H1 (cell line): ENCODE measurements around the gene DCAF6.

Source experiments
- JUND ChIP-seq: IDR thresholded peaks from 2 replicates; pipeline ENCODE4 v1.6.1; 2011; ENCODE audit warnings: mild to moderate bottlenecking, improper control_type of control experiment, low read length
- MAFK ChIP-seq: IDR thresholded peaks from 2 replicates; pipeline ENCODE4 v1.6.1; 2012; ENCODE audit warnings: low read depth, mild to moderate bottlenecking, improper control_type of control experiment, low read length
- POLR2A ChIP-seq, 2 experiments: IDR thresholded peaks; 1 replicate in 1 of 2; 2 replicates in 1 of 2; pipeline ENCODE4 v1.6.1; 2011; ENCODE audit warnings: low read depth in 2 of 2, low read length in 2 of 2, mild to moderate bottlenecking in 2 of 2; ENCODE audit errors: control extremely low read depth in 1 of 2
- RAD21 ChIP-seq, 2 experiments: IDR thresholded peaks in 1 of 2; conservative IDR thresholded peaks in 1 of 2; 2 replicates each; pipeline ENCODE4 v1.6.1; 2011; ENCODE audit warnings: low read depth in 2 of 2, low read length in 2 of 2, improper control_type of control experiment in 1 of 2, inconsistent platforms in 1 of 2, mild to moderate bottlenecking in 1 of 2, moderate library complexity in 1 of 2
- TCF12 ChIP-seq: IDR thresholded peaks from 2 replicates; pipeline ENCODE4 v1.6.1; 2011; ENCODE audit warnings: low read depth, mild to moderate bottlenecking, low read length
- TF ChIP-seq, protein P1 (sequence below): IDR thresholded peaks from 2 replicates; pipeline ENCODE4 v1.6.1; 2012; ENCODE audit warnings: inconsistent platforms
- TF ChIP-seq, protein P2 (sequence below), 3 experiments: IDR thresholded peaks; 1 replicate in 2 of 3; 2 replicates in 1 of 3; pipeline versions ENCODE4 v1.5.1 to v1.6.1; 2011; ENCODE audit warnings: low read length in 3 of 3, mild to moderate bottlenecking in 3 of 3, inconsistent platforms in 2 of 3, low read depth in 1 of 3, moderate library complexity in 1 of 3; ENCODE audit not compliant: insufficient read depth in 1 of 3; ENCODE audit errors: control extremely low read depth in 1 of 3

DNA sequence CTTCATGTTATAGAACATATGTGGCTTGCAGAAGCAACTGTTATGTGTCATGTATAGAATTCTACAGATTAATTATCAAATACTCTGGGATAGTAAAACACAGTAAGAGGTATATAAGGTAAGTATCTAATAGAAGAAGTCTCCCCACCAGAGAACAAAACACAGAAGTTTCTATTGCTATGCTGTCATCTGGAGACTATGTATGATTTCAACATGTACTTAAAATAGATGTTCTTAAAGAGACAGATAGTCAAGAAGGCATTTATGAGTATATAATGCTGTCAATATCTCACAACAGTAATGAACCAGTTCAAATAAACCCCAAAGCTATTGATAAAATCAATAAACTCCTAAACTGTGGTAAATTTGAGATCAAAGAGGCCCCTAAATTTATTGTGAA is 14.5 kb upstream of the DCAF6 start:
- TF ChIP-seq MAFK (no peak), POLR2A (IDR thresholded peaks at IDR 0.05; ENCODE audit: control extremely low read depth in 1 of 2, low read depth in 2 of 2, low read length in 2 of 2) (no peak), TCF12 (no peak), RAD21 (IDR thresholded peaks at IDR 0.05 in 1 of 2, conservative IDR thresholded peaks at IDR 0.05 in 1 of 2; ENCODE audit: low read depth in 2 of 2, low read length in 2 of 2) (no peak), JUND (no peak)
- TF ChIP-seq, protein P1, sequence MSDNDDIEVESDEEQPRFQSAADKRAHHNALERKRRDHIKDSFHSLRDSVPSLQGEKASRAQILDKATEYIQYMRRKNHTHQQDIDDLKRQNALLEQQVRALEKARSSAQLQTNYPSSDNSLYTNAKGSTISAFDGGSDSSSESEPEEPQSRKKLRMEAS, result no peak
- TF ChIP-seq, protein P2, sequence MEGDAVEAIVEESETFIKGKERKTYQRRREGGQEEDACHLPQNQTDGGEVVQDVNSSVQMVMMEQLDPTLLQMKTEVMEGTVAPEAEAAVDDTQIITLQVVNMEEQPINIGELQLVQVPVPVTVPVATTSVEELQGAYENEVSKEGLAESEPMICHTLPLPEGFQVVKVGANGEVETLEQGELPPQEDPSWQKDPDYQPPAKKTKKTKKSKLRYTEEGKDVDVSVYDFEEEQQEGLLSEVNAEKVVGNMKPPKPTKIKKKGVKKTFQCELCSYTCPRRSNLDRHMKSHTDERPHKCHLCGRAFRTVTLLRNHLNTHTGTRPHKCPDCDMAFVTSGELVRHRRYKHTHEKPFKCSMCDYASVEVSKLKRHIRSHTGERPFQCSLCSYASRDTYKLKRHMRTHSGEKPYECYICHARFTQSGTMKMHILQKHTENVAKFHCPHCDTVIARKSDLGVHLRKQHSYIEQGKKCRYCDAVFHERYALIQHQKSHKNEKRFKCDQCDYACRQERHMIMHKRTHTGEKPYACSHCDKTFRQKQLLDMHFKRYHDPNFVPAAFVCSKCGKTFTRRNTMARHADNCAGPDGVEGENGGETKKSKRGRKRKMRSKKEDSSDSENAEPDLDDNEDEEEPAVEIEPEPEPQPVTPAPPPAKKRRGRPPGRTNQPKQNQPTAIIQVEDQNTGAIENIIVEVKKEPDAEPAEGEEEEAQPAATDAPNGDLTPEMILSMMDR (IDR thresholded peaks at IDR 0.05; ENCODE audit: control extremely low read depth in 1 of 3, insufficient read depth in 1 of 3, low read depth in 1 of 3, low read length in 3 of 3), result no peak
